ENCODE measurements around the gene CDK5. TPM values are rescaled to one million over a fixed set of nuclear protein-coding genes. Genes with fewer than 3 reads are reported as not detected.

The CDK5 gene
- total RNA-seq, 1 donor from 2014 or later, result 15.8 TPM

- intact Hi-C loops (cut with DNase I), result no loop called here
- no peak for TF ChIP-seq CTCF (IDR thresholded peaks at IDR 0.05)
Measured at GRCh38 chr7:151100921-151101320, 43.2 kb upstream of the CDK5 start.

GRCh38 chr7:151099486-151100211, 42.0 kb upstream of the CDK5 start:
- Histone ChIP-seq H3K4me3 (no peak overlapping the region), H3K4me1 (no peaks in the 10 kb centered on the region), H3K27me3 (no peaks in the 10 kb centered on the region), H3K27ac (no peak overlapping the region), H3K9me3 (no peaks in the 10 kb centered on the region), H3K36me3 (peaks cover 0 to 7% of the 10 kb centered on the region in 2 donors)
- TF ChIP-seq CTCF (IDR thresholded peaks at IDR 0.05), result no peak
- intact Hi-C loops (cut with DNase I), result no loop called here
- peak in 1 of 2 donors; percentile 62 for DNase-seq (ENCODE audit: low spot score in 2 of 2)

More at GRCh38 chr7:151100921-151101320, 43.2 kb upstream of the CDK5 start:
- no peaks in the 10 kb centered on the region for H3K27me3 ChIP-seq
- no peaks in the 10 kb centered on the region for H3K4me1 ChIP-seq
- H3K9me3 ChIP-seq, result no peaks in the 10 kb centered on the region
- H3K27ac ChIP-seq, result no peak overlapping the region
- H3K36me3 ChIP-seq, result peaks cover 0 to 7% of the 10 kb centered on the region in 2 donors
- DNase-seq (ENCODE audit: low spot score in 2 of 2), result peak in 1 of 2 donors; percentile 60
- H3K4me3 ChIP-seq, result no peak overlapping the region

- Histone ChIP-seq H3K4me3 (no peak overlapping the region), H3K4me1 (no peaks in the 10 kb centered on the region), H3K27me3 (no peaks in the 10 kb centered on the region), H3K9me3 (no peaks in the 10 kb centered on the region), H3K36me3 (peaks cover 0 to 4% of the 10 kb centered on the region in 2 donors), H3K27ac (no peak overlapping the region)
- DNase-seq (ENCODE audit: low spot score in 2 of 2), result peak in 1 of 2 donors; percentile 59
- no peak for TF ChIP-seq CTCF (IDR thresholded peaks at IDR 0.05)
- intact Hi-C loops (cut with DNase I), result no loop called here
Measured at GRCh38 chr7:151095828-151096475, 38.3 kb upstream of the CDK5 start.

GRCh38 chr7:151095123-151095797, 37.6 kb upstream of the CDK5 start:
- intact Hi-C loops (cut with DNase I), result no loop called here
- Histone ChIP-seq H3K4me3 (no peak overlapping the region), H3K9me3 (no peaks in the 10 kb centered on the region), H3K36me3 (peaks cover 0 to 4% of the 10 kb centered on the region in 2 donors), H3K27me3 (no peaks in the 10 kb centered on the region), H3K27ac (no peak overlapping the region), H3K4me1 (no peaks in the 10 kb centered on the region)
- TF ChIP-seq CTCF (IDR thresholded peaks at IDR 0.05), result no peak
- no peak for DNase-seq (ENCODE audit: low spot score in 2 of 2)

- no peak for TF ChIP-seq CTCF (IDR thresholded peaks at IDR 0.05)
- no peak for DNase-seq (ENCODE audit: low spot score in 2 of 2)
- intact Hi-C loops (cut with DNase I), result no loop called here
- Histone ChIP-seq H3K9me3 (no peaks in the 10 kb centered on the region), H3K36me3 (peaks cover 0 to 4% of the 10 kb centered on the region in 2 donors), H3K4me3 (no peak overlapping the region), H3K27me3 (no peaks in the 10 kb centered on the region), H3K27ac (no peak overlapping the region), H3K4me1 (peaks cover 0 to 5% of the 10 kb centered on the region in 2 donors)
Measured at GRCh38 chr7:151094675-151095074, 37.0 kb upstream of the CDK5 start.

All from ascending aorta (tissue), 2 donors.